HCT116 (cell line): ENCODE data around the gene XPO1.

ENCODE experiments used
- EZH2 ChIP-seq: fragments of 200-600 bp; sonication (generic); IDR thresholded peaks from 2 replicates; pipeline ENCODE4 v1.6.1; 2017; ENCODE audit warnings: antibody characterized with exemption, mixed run types
- SIN3A ChIP-seq: IDR thresholded peaks from 2 replicates; pipeline ENCODE4 v1.6.1; 2012; ENCODE audit warnings: low read depth
- YY1 ChIP-seq: IDR thresholded peaks from 2 replicates; pipeline ENCODE4 v1.6.1; 2011; ENCODE audit warnings: low read length, low read depth, moderate library complexity, mild to moderate bottlenecking; ENCODE audit not compliant: insufficient replicate concordance; ENCODE audit errors: extremely low read depth
- TF ChIP-seq, protein P1 (sequence below), 3 experiments: fragments of 200-600 bp in 1 of 3; sonication (generic) in 1 of 3; IDR thresholded peaks in 2 of 3; conservative IDR thresholded peaks in 1 of 3; 2 replicates each; pipeline ENCODE4 v1.5.1; 2012 to 2017; ENCODE audit warnings: low read depth in 2 of 3, low read length in 2 of 3, antibody characterized with exemption in 1 of 3, borderline replicate concordance in 1 of 3, control low read depth in 1 of 3, mild to moderate bottlenecking in 1 of 3, mixed read lengths in 1 of 3, mixed run types in 1 of 3, moderate library complexity in 1 of 3; ENCODE audit not compliant: insufficient read depth in 1 of 3
- TF ChIP-seq, protein P2 (sequence below): IDR thresholded peaks from 2 replicates; pipeline ENCODE4 v1.6.1; 2011; ENCODE audit warnings: mild to moderate bottlenecking, low read length, moderate library complexity; ENCODE audit not compliant: insufficient replicate concordance; ENCODE audit errors: extremely low read depth

DNA sequence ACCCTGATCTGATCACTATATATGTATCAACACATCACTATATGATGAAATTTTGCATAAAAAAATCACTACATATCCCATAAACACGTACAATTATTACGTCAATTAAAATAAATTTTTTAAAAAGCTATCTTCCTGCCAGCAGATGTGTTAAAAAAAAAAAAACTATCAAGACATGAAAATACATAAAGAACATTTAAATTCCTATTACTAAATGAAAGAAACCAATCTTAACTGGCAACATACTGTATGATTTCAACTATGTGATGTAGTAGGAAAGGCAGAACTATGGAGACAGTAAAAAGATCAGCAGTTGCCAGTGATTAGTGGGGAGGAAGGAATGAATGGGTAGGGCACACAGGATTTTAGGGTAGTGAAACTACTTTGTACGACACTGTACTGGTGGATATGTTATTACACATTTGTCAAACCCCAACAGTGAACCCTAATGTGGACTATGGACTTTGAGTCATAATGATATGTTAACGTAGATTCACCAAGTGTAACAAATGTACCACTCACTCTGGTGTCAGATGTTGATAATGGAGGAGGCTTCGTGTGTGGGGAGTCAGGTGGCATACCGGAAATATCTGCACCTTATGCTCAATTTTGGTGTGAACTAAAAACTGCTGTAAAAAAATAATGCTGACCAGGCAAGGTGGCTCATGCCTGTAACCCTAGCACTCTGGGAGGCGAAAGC lies 94.7 kb downstream of the XPO1 start:
- TF ChIP-seq SIN3A (no peak), EZH2 (no peak), YY1 (no peak)
- TF ChIP-seq, protein P1, sequence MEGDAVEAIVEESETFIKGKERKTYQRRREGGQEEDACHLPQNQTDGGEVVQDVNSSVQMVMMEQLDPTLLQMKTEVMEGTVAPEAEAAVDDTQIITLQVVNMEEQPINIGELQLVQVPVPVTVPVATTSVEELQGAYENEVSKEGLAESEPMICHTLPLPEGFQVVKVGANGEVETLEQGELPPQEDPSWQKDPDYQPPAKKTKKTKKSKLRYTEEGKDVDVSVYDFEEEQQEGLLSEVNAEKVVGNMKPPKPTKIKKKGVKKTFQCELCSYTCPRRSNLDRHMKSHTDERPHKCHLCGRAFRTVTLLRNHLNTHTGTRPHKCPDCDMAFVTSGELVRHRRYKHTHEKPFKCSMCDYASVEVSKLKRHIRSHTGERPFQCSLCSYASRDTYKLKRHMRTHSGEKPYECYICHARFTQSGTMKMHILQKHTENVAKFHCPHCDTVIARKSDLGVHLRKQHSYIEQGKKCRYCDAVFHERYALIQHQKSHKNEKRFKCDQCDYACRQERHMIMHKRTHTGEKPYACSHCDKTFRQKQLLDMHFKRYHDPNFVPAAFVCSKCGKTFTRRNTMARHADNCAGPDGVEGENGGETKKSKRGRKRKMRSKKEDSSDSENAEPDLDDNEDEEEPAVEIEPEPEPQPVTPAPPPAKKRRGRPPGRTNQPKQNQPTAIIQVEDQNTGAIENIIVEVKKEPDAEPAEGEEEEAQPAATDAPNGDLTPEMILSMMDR (IDR thresholded peaks at IDR 0.05 in 2 of 3, conservative IDR thresholded peaks at IDR 0.05 in 1 of 3; ENCODE audit: borderline replicate concordance in 1 of 3, insufficient read depth in 1 of 3, low read depth in 2 of 3, low read length in 2 of 3) = no peak
- TF ChIP-seq, protein P2, sequence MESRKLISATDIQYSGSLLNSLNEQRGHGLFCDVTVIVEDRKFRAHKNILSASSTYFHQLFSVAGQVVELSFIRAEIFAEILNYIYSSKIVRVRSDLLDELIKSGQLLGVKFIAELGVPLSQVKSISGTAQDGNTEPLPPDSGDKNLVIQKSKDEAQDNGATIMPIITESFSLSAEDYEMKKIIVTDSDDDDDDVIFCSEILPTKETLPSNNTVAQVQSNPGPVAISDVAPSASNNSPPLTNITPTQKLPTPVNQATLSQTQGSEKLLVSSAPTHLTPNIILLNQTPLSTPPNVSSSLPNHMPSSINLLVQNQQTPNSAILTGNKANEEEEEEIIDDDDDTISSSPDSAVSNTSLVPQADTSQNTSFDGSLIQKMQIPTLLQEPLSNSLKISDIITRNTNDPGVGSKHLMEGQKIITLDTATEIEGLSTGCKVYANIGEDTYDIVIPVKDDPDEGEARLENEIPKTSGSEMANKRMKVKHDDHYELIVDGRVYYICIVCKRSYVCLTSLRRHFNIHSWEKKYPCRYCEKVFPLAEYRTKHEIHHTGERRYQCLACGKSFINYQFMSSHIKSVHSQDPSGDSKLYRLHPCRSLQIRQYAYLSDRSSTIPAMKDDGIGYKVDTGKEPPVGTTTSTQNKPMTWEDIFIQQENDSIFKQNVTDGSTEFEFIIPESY = no peak
